Measurements from ENCODE around the gene IPO5. TPM values are rescaled to one million over a fixed set of nuclear protein-coding genes. Genes with fewer than 3 reads are reported as not detected.

Gene IPO5
- polyA plus RNA-seq, 3 donors = 17.5 to 21.6 (median 20.7) TPM

DNA sequence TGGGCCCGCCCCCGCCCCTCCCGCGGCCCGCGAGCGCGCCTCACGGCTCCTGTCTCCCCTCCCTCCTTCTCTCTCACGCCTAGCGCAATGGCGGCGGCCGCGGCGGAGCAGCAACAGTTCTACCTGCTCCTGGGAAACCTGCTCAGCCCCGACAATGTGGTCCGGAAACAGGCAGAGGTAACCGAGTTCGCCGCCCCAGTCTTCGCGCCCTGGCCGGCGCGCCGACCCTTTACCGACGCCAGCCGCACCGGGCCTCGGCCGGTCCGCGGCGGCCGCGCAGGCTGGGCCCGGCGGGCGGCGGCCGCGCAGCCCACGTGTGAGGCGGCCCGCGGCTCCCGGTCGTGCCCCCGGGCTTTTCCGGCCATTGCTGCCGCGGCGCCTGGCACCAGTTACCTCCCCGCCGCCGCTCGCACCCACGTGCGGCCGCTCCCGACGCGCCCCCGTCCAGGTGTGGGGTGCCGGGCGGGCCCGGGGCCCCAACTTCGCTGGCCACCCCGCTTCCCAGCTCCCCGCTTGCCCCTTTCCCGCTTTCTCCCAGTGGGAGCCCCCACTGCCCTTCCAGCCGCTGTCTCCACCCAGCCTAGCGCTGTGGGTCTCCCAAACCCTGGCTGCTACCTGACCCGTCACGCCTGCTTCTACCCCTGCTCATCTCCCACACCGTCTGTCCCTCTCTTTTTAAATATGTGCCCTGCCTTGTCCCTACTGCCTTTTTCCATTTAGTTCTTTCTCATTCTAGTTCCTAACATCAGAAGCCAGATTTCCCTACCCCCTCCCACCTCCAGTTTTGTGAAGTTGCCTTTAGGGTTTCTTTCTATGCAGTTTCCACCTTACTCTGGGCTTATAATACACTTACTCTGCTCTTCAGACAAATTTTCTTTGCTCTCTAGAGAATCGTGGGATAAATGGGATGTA lies 23.4 kb downstream of the IPO5 start:
- peaks cover 36% of the 10 kb centered on the region for H3K79me2 ChIP-seq (ENCODE audit: insufficient read depth, low read length)
- peaks cover 15 to 21% of the 10 kb centered on the region in 2 donors for H3K4me1 ChIP-seq (ENCODE audit: control insufficient read depth in 1 of 2, insufficient read depth in 2 of 2, low read length in 2 of 2)
- TF ChIP-seq CTCF (IDR thresholded peaks at IDR 0.05) = no peak
- no peaks in the 10 kb centered on the region for H4K20me1 ChIP-seq (ENCODE audit: insufficient read depth, low read length)
- peak overlapping the region; percentile 65 to 94 (median 85) for H3K4me3 ChIP-seq (replicated peaks in 1 of 3; ENCODE audit: low read depth in 2 of 3, low read length in 3 of 3)
- no peaks in the 10 kb centered on the region for H3K36me3 ChIP-seq (replicated peaks in 1 of 2; ENCODE audit: control insufficient read depth in 1 of 2, insufficient read depth in 2 of 2, low read length in 2 of 2)
- H3K27ac ChIP-seq (ENCODE audit: low read depth in 1 of 2, low read length in 2 of 2) = peak overlapping the region; percentile 40 to 64
- peak in 1 of 3 donors; percentile 13 for DNase-seq
- Mint-ChIP-seq H3K27ac (peak overlapping the region; percentile 29 to 88 (median 81)), H3K9me3 (no peaks in the 10 kb centered on the region), H3K4me1 (peaks cover 16% of the 10 kb centered on the region), H3K4me3 (peak overlapping the region; percentile 95 to 96), H3K27me3 (ENCODE audit: low read depth in 3 of 3) (peaks cover 4 to 9% (median 4%) of the 10 kb centered on the region in 3 donors), H3K36me3 (no peaks in the 10 kb centered on the region)
- H2AFZ ChIP-seq (ENCODE audit: insufficient read depth, low read depth, low read length, poor library complexity, severe bottlenecking) = peak overlapping the region; percentile 86
- under 1% methylated on average over 78 of the region's 79 CpGs for WGBS (ENCODE audit: insufficient coverage)
- no peaks in the 10 kb centered on the region for H3K9me3 ChIP-seq (replicated peaks in 1 of 2; ENCODE audit: control insufficient read depth in 1 of 2, insufficient read depth in 1 of 2, low read length in 2 of 2)
- peaks cover 0 to 4% of the 10 kb centered on the region in 2 donors for H3K27me3 ChIP-seq (ENCODE audit: control insufficient read depth in 2 of 2, insufficient read depth in 2 of 2, low read length in 2 of 2)
- peak overlapping the region; percentile 79 for H3K4me2 ChIP-seq (replicated peaks; ENCODE audit: extremely low read depth, low read length, poor library complexity, severe bottlenecking)
- H3K9ac ChIP-seq (ENCODE audit: insufficient read depth, low read length, poor library complexity, severe bottlenecking) = peak overlapping the region; percentile 85
- intact Hi-C loops (cut with micrococcal nuclease) = loop anchor here (10.0 kb wide), 1 partner anchor 542 kb away; the partner anchor contains the start of gene RAP2A (in 2 of the 2)

DNA sequence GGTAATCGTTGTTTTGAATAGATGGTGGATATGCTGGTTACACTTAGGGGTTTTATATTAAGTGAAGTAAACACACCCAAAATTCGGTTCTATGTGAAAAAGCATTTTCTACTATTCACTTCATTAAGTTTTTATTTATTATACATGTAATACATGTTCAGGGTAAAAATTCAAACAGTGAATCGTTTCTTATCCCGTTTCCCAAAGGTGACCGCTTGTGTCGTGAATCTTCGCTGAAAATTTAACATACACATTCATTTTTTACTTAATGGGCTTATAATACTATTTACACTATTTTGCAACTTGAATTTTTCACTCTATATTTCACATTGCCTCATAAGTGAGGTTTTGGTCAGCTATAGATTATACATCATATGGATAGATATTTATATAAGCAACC lies 24.5 kb downstream of the IPO5 start:
- intact Hi-C loops (cut with micrococcal nuclease) = loop anchor here (10.0 kb wide), 1 partner anchor 543 kb away; the partner anchor contains the start of gene RAP2A (in 2 of the 2)
- H3K4me1 ChIP-seq (ENCODE audit: control insufficient read depth in 1 of 2, insufficient read depth in 2 of 2, low read length in 2 of 2) = peaks cover 15 to 21% of the 10 kb centered on the region in 2 donors
- peaks cover 5 to 8% of the 10 kb centered on the region in 2 donors for H3K36me3 Mint-ChIP-seq
- peaks cover 4 to 9% (median 4%) of the 10 kb centered on the region in 3 donors for H3K27me3 Mint-ChIP-seq (ENCODE audit: low read depth in 3 of 3)
- H3K4me1 Mint-ChIP-seq = peaks cover 16% of the 10 kb centered on the region
- H3K27me3 ChIP-seq (ENCODE audit: control insufficient read depth in 2 of 2, insufficient read depth in 2 of 2, low read length in 2 of 2) = no peaks in the 10 kb centered on the region
- H3K27ac ChIP-seq (ENCODE audit: low read depth in 1 of 2, low read length in 2 of 2) = no peak overlapping the region
- peaks cover 41% of the 10 kb centered on the region for H3K79me2 ChIP-seq (ENCODE audit: insufficient read depth, low read length)
- WGBS (ENCODE audit: insufficient coverage) = 100% methylated on average over 1 of the region's 7 CpGs
- H4K20me1 ChIP-seq (ENCODE audit: insufficient read depth, low read length) = no peaks in the 10 kb centered on the region
- TF ChIP-seq CTCF (IDR thresholded peaks at IDR 0.05) = no peak
- H2AFZ ChIP-seq (ENCODE audit: insufficient read depth, low read depth, low read length, poor library complexity, severe bottlenecking) = no peak overlapping the region
- no peak for DNase-seq
- H3K4me2 ChIP-seq (replicated peaks; ENCODE audit: extremely low read depth, low read length, poor library complexity, severe bottlenecking) = peak overlapping the region; percentile 79
- no peak overlapping the region for H3K27ac Mint-ChIP-seq
- H3K36me3 ChIP-seq (replicated peaks in 1 of 2; ENCODE audit: control insufficient read depth in 1 of 2, insufficient read depth in 2 of 2, low read length in 2 of 2) = peaks cover 0 to 10% of the 10 kb centered on the region in 2 donors
- H3K4me3 ChIP-seq (replicated peaks in 1 of 3; ENCODE audit: low read depth in 2 of 3, low read length in 3 of 3) = no peak overlapping the region
- no peak overlapping the region for H3K9ac ChIP-seq (ENCODE audit: insufficient read depth, low read length, poor library complexity, severe bottlenecking)
- H3K9me3 ChIP-seq (replicated peaks in 1 of 2; ENCODE audit: control insufficient read depth in 1 of 2, insufficient read depth in 1 of 2, low read length in 2 of 2) = no peaks in the 10 kb centered on the region
- no peaks in the 10 kb centered on the region for H3K9me3 Mint-ChIP-seq
- no peak overlapping the region for H3K4me3 Mint-ChIP-seq
